ENCODE measurements around the gene VPS45.

GRCh38 chr1:150111670-150112069 is 44.1 kb downstream of the VPS45 start:
- TF ChIP-seq CTCF (IDR thresholded peaks at IDR 0.05) (no peak), EP300 (IDR thresholded peaks at IDR 0.05) (no peak)

Data from tibial nerve (tissue), 4 donors.